Peyer's patch (tissue), 4 donors: ENCODE measurements around the gene RNU1-3.

Source experiments
- POLR2A ChIP-seq, 2 donors: fragments of 450-650 bp; IDR thresholded peaks; one replicate each; pipeline ENCODE4 v1.5.1; 2017; ENCODE audit warnings: antibody characterized with exemption in 2 of 2, mild to moderate bottlenecking in 2 of 2, moderate library complexity in 2 of 2
- TF ChIP-seq, protein P1 (sequence below), 6 experiments: fragments of 450-650 bp in 4 of 6; fragments of 200-600 bp in 2 of 6; sonication (generic) in 1 of 6; IDR thresholded peaks; one replicate each; pipeline ENCODE4 v1.5.1; 2017 to 2019; ENCODE audit warnings: antibody characterized with exemption in 6 of 6, mild to moderate bottlenecking in 3 of 6, moderate library complexity in 1 of 6

DNA sequence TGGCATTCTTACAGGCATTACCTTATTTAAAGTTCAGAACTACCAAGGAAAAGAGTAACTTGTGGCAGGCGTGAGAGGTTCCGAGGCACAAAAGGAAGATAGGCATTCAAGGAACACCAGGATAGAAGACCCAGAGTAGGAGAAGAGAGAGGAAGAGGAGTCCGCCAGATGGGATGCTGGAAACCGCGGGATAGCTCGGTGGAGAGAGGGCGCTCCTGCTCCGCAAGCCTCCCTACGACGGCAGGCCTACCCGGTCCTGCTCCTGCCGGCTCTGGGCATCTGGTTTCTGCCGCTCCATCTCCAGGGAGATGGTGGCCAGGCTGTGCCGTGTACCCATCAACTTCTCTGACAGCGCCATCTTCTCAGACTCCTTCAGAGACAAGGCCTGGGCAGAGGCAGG is 48.0 kb downstream of the RNU1-3 start:
- TF ChIP-seq, protein P1, sequence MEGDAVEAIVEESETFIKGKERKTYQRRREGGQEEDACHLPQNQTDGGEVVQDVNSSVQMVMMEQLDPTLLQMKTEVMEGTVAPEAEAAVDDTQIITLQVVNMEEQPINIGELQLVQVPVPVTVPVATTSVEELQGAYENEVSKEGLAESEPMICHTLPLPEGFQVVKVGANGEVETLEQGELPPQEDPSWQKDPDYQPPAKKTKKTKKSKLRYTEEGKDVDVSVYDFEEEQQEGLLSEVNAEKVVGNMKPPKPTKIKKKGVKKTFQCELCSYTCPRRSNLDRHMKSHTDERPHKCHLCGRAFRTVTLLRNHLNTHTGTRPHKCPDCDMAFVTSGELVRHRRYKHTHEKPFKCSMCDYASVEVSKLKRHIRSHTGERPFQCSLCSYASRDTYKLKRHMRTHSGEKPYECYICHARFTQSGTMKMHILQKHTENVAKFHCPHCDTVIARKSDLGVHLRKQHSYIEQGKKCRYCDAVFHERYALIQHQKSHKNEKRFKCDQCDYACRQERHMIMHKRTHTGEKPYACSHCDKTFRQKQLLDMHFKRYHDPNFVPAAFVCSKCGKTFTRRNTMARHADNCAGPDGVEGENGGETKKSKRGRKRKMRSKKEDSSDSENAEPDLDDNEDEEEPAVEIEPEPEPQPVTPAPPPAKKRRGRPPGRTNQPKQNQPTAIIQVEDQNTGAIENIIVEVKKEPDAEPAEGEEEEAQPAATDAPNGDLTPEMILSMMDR (IDR thresholded peaks at IDR 0.05), result no peak
- TF ChIP-seq POLR2A (IDR thresholded peaks at IDR 0.05), result no peak
